HL-60 (cell line): Measurements from ENCODE around the gene A2M.

Experiments
- DNase-seq, 2 experiments: peaks; one replicate each; pipeline ENCODE4 v3.0.0-alpha.2; 2010 to 2020; ENCODE audit warnings: low read depth in 1 of 2, low spot score in 1 of 2
- H3K27ac ChIP-seq: fragments of 250-450 bp; sonication (Bioruptor Pico); replicated peaks from 2 replicates; pipeline ENCODE4 v1.5.1; 2020; ENCODE audit warnings: mild to moderate bottlenecking, moderate library complexity
- H3K27me3 ChIP-seq: fragments of 250-450 bp; sonication (Bioruptor Pico); 2 replicates; pipeline ENCODE4 v1.5.1; 2021; ENCODE audit warnings: mild to moderate bottlenecking, moderate library complexity; ENCODE audit not compliant: insufficient read depth, poor library complexity, severe bottlenecking
- H3K4me3 ChIP-seq: replicated peaks from 2 replicates; pipeline ENCODE4 v1.5.1; 2011; ENCODE audit warnings: mild to moderate bottlenecking, control low read depth, low read length; ENCODE audit not compliant: insufficient read depth
- GABPA ChIP-seq: IDR thresholded peaks from 2 replicates; pipeline ENCODE4 v1.6.1; 2012; ENCODE audit warnings: low read depth
- POLR2AphosphoS5 ChIP-seq: IDR thresholded peaks from 2 replicates; pipeline ENCODE4 v1.6.1; 2012; ENCODE audit warnings: low read depth
- SPI1 ChIP-seq: IDR thresholded peaks from 2 replicates; pipeline ENCODE4 v1.6.1; 2012; ENCODE audit warnings: low read depth, mild to moderate bottlenecking, borderline replicate concordance
- TF ChIP-seq, protein P1 (sequence below): IDR thresholded peaks from one replicate; pipeline ENCODE4 v1.5.1; 2011; ENCODE audit warnings: low read length, control low read depth, inconsistent platforms; ENCODE audit not compliant: insufficient read depth
- TF ChIP-seq, protein P2 (sequence below): IDR thresholded peaks from 2 replicates; pipeline ENCODE4 v1.6.1; 2012; ENCODE audit warnings: low read depth; ENCODE audit not compliant: insufficient replicate concordance

Gene A2M

DNA sequence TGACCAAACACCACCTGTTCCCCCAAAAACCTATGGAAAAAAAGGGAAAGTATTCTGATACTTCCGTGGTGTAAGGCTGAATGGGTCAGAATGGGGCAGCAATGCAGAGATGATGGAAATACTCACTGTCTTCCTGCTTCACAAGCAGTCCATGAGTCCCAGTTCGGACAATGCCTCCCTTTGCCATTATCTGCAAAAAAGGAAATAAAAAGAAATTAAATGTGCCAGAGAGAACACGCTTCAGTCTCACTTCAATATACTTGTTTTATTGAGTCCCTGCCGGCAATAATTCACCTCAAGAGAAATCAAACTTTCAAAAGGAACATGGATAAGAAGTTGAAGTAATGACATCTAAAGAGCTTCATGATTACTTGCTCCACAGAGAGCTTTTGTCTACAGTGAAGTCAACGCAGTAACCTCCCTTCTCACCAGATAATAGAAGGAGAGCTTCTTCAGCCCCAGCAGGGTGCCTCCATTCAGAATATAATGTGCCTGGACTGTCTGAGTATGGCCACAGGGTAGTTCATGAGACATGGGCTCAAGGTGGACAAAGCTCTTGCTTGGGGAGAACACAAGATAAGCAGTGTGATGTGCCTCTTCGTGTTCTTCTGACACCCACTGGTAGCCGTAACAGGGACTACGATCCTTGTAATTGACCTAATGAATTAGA is 14.6 kb downstream of the A2M start:
- no peak overlapping the region for H3K27ac ChIP-seq
- TF ChIP-seq, protein P1, sequence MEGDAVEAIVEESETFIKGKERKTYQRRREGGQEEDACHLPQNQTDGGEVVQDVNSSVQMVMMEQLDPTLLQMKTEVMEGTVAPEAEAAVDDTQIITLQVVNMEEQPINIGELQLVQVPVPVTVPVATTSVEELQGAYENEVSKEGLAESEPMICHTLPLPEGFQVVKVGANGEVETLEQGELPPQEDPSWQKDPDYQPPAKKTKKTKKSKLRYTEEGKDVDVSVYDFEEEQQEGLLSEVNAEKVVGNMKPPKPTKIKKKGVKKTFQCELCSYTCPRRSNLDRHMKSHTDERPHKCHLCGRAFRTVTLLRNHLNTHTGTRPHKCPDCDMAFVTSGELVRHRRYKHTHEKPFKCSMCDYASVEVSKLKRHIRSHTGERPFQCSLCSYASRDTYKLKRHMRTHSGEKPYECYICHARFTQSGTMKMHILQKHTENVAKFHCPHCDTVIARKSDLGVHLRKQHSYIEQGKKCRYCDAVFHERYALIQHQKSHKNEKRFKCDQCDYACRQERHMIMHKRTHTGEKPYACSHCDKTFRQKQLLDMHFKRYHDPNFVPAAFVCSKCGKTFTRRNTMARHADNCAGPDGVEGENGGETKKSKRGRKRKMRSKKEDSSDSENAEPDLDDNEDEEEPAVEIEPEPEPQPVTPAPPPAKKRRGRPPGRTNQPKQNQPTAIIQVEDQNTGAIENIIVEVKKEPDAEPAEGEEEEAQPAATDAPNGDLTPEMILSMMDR, result no peak
- TF ChIP-seq GABPA, result no peak
- no peak for TF ChIP-seq SPI1
- TF ChIP-seq, protein P2, sequence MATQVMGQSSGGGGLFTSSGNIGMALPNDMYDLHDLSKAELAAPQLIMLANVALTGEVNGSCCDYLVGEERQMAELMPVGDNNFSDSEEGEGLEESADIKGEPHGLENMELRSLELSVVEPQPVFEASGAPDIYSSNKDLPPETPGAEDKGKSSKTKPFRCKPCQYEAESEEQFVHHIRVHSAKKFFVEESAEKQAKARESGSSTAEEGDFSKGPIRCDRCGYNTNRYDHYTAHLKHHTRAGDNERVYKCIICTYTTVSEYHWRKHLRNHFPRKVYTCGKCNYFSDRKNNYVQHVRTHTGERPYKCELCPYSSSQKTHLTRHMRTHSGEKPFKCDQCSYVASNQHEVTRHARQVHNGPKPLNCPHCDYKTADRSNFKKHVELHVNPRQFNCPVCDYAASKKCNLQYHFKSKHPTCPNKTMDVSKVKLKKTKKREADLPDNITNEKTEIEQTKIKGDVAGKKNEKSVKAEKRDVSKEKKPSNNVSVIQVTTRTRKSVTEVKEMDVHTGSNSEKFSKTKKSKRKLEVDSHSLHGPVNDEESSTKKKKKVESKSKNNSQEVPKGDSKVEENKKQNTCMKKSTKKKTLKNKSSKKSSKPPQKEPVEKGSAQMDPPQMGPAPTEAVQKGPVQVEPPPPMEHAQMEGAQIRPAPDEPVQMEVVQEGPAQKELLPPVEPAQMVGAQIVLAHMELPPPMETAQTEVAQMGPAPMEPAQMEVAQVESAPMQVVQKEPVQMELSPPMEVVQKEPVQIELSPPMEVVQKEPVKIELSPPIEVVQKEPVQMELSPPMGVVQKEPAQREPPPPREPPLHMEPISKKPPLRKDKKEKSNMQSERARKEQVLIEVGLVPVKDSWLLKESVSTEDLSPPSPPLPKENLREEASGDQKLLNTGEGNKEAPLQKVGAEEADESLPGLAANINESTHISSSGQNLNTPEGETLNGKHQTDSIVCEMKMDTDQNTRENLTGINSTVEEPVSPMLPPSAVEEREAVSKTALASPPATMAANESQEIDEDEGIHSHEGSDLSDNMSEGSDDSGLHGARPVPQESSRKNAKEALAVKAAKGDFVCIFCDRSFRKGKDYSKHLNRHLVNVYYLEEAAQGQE, result no peak
- no peak for TF ChIP-seq POLR2AphosphoS5
- no peak for DNase-seq
- no peaks in the 10 kb centered on the region for H3K27me3 ChIP-seq
- H3K4me3 ChIP-seq, result no peak overlapping the region

DNA sequence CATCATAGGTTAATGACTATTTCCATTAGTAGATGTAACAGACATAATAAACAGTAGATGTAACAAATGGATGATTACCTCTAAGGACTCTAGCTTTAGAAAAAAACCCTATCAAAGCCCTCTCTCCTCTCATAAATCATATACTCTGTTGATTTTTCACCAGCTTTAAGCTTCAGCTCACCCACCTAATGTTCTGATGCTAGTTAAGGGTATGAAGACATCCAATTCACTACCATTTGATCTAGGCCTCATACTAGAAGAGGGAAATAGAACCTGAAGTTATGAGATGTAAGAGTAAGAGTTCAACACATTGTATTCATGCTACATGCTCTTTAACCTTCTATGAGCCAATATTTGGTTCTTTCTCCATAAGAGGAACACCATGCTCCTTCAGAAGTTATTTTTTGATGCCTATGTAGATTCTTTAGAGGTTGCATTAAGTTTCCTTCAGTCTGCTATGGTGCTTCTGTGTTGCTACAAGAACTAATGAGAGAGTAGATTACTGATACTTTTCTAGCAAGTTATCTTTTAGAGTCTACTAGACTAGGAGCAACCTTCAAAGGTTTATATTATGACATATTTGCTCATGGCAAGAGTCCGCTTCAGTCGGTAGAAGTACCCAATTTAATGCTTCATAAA is 16.0 kb downstream of the A2M start:
- no peak overlapping the region for H3K4me3 ChIP-seq
- DNase-seq, result no peak
- TF ChIP-seq SPI1, result no peak
- no peak overlapping the region for H3K27ac ChIP-seq
- H3K27me3 ChIP-seq, result no peaks in the 10 kb centered on the region

DNA sequence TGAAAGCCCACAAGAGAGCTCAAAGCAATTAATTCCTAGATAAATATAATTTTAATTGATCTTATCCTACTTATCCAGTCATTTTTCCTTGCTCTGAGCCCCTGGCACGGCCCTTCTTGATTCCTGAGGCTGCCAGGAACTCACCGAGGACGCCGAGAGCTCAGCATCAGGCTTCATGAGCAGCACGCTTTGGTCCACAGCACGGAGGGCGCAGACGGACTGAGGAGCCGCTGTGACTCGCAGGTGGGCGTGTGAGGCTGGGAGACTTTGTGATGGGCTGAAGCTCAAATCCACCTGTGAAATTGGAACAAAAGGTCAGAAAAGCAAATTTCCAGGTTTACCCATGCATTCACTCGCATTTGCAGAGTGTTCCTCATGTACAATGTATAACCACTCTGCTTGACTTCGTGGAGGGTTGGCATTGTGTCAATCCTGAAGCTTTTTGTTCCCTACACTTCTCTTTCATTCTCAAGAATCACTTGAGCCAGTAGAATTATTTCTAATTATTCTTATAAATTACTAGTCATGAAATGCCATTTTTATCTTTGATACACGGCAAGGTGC is 17.2 kb downstream of the A2M start:
- no peak overlapping the region for H3K4me3 ChIP-seq
- H3K27ac ChIP-seq, result no peak overlapping the region
- no peak for TF ChIP-seq SPI1
- TF ChIP-seq, protein P1, result no peak
- no peak for TF ChIP-seq GABPA
- no peak for TF ChIP-seq POLR2AphosphoS5
- TF ChIP-seq, protein P2, result no peak
- no peak for DNase-seq
- no peaks in the 10 kb centered on the region for H3K27me3 ChIP-seq

DNA sequence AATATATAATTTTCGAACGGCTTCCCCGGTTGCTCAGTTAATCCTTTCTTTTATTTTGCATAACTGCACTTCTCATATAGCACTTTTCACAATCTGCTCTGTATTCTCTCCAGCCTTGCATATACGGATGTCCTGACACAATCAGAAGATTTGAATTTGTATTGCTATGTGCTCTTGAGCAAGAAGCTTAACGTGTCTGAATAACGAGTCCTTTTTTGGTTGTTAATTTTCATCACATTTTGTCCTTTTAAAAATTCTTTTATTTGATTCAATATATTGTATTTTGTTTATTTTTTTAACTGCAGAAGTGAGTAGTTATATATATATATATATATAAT is 17.6 kb downstream of the A2M start:
- H3K27me3 ChIP-seq, result no peaks in the 10 kb centered on the region
- no peak overlapping the region for H3K4me3 ChIP-seq
- no peak for DNase-seq
- TF ChIP-seq GABPA (no peak), SPI1 (no peak), POLR2AphosphoS5 (no peak)
- TF ChIP-seq, protein P1, result no peak
- TF ChIP-seq, protein P2, result no peak
- no peak overlapping the region for H3K27ac ChIP-seq
